K562 (cell line): ENCODE data around the gene CCNY. TPM values are rescaled to one million over a fixed set of nuclear protein-coding genes. Genes with fewer than 3 reads are reported as not detected.

ENCODE experiments used
- ARID2 ChIP-seq: fragments of 450-650 bp; IDR thresholded peaks from 2 replicates; pipeline ENCODE4 v1.6.1; 2017; ENCODE audit warnings: antibody characterized with exemption, mild to moderate bottlenecking
- CEBPG ChIP-seq, 3 experiments: fragments of 200-800 bp in 1 of 3; sonication (Bioruptor generic) in 1 of 3; sonication (generic) in 1 of 3; formaldehyde crosslinking in 1 of 3; IDR thresholded peaks in 2 of 3; conservative IDR thresholded peaks in 1 of 3; 2 replicates each; pipeline versions ENCODE4 v1.6.1 to v1.8.0; 2016 to 2022; ENCODE audit warnings: missing compliant biosample characterization in 2 of 3, missing genetic modification characterization in 2 of 3, mild to moderate bottlenecking in 1 of 3, missing genetic modification reagents in 1 of 3
- E4F1 ChIP-seq: fragments of 250-450 bp; sonication (Bioruptor Pico); IDR thresholded peaks from 2 replicates; pipeline ENCODE4 v1.5.0; 2021; ENCODE audit warnings: mild to moderate bottlenecking, borderline replicate concordance
- FOXJ3 ChIP-seq: sonication (generic); formaldehyde crosslinking; IDR thresholded peaks from 2 replicates; pipeline ENCODE4 v1.4.0; 2020; ENCODE audit warnings: mild to moderate bottlenecking, missing genetic modification reagents
- HEY1 ChIP-seq: fragments of 250-450 bp; sonication (Bioruptor Pico); IDR thresholded peaks from 2 replicates; pipeline ENCODE4 v1.5.0; 2020; ENCODE audit warnings: mild to moderate bottlenecking, moderate library complexity, borderline replicate concordance
- HIVEP1 ChIP-seq: fragments of 250-450 bp; sonication (Bioruptor Pico); IDR thresholded peaks from 2 replicates; pipeline ENCODE4 v1.4.0; 2020; ENCODE audit warnings: mild to moderate bottlenecking
- MLLT1 ChIP-seq, 2 experiments: fragments of 450-650 bp; IDR thresholded peaks; 2 replicates each; pipeline ENCODE4 v1.6.1; 2016
- OTX1 ChIP-seq: fragments of 450-650 bp; formaldehyde crosslinking; IDR thresholded peaks from 2 replicates; pipeline ENCODE4 v1.4.0; 2022; ENCODE audit warnings: mild to moderate bottlenecking
- REST ChIP-seq, 2 experiments: fragments of 450-650 bp; formaldehyde crosslinking in 1 of 2; IDR thresholded peaks; 2 replicates each; pipeline versions ENCODE4 v1.4.0 to v1.6.1; 2014 to 2020; ENCODE audit warnings: mild to moderate bottlenecking in 2 of 2, borderline replicate concordance in 1 of 2, low read depth in 1 of 2
- SMARCA5 ChIP-seq: fragments of 450-650 bp; IDR thresholded peaks from 2 replicates; pipeline ENCODE4 v1.6.1; 2016
- U2AF1 ChIP-seq: fragments of 200-400 bp; formaldehyde crosslinking; optimal IDR thresholded peaks from 2 replicates; pipeline ENCODE3; 2017; ENCODE audit warnings: mild to moderate bottlenecking, low read depth, low read length, moderate library complexity
- ZNF395 ChIP-seq: fragments of 200-800 bp; sonication (Bioruptor generic); IDR thresholded peaks from 2 replicates; pipeline ENCODE4 v1.6.1; 2017; ENCODE audit warnings: missing genetic modification characterization, missing compliant biosample characterization
- polyA plus RNA-seq, 8 experiments: library from polyadenylated mRNA; depleted of rRNA in 4 of 8; stranded (reverse) in 5 of 8; unstranded in 3 of 8; fragments of >200 nt; fragmentation: Nextera tagmentation in 2 of 8; fragmentation: Illumina TruSeq in 1 of 8; extraction: Ambion mirVana in 2 of 8; extraction: Trizol in 1 of 8; gene quantifications; 2 replicates each; pipeline versions ENCODE4 v1.2.1 to v1.2.3, GENCODE V29; 2011 to 2014; ENCODE audit warnings: inconsistent platforms in 1 of 8, missing spikeins in 1 of 8
- total RNA-seq, 7 experiments: library from RNA; depleted of rRNA in 6 of 7; stranded (reverse); fragments of >200 nt in 6 of 7; fragmentation: Illumina TruSeq in 2 of 7; extraction: Trizol in 2 of 7; gene quantifications; 2 replicates each; pipeline versions ENCODE4 v1.2.1 to v1.2.3, GENCODE V29; 2011 to 2021; ENCODE audit warnings: low replicate concordance in 1 of 7

The CCNY gene
- total and polyA plus RNA-seq, 9 of the 15 experiments (the other 6 are each of a cell fraction or from before 2014, with no cell fraction given) = 8.4 to 109 (median 38.6) TPM

GRCh38 chr10:35413985-35414861, 77.9 kb downstream of the CCNY start (continued):
- TF ChIP-seq CEBPG (CRISPR knock-in tag; IDR thresholded peaks at IDR 0.05) (peak; percentile 71), CEBPG (tag; conservative IDR thresholded peaks at IDR 0.05 in 1 of 2, IDR thresholded peaks at IDR 0.05 in 1 of 2) (peak; percentile 47 to 88), OTX1 (no peak), E4F1 (CRISPR knock-in tag) (no peak), HEY1 (CRISPR knock-in tag) (no peak), SMARCA5 (no peak), U2AF1 (no peak), REST (IDR thresholded peaks at IDR 0.05; ENCODE audit: borderline replicate concordance) (no peak; the same call in 1 of the 2 replicates), REST (CRISPR knock-in tag; IDR thresholded peaks at IDR 0.05; ENCODE audit: low read depth) (no peak), ZNF395 (CRISPR knock-in tag) (no peak), HIVEP1 (no peak), MLLT1 (IDR thresholded peaks at IDR 0.05) (0 out of 4 replicates have a peak, but pooled peaks of 1 of the 2 experiments have one; percentile 17), ARID2 (no peak), FOXJ3 (CRISPR knock-in tag) (no peak)
